Fibroblast of skin of right biceps (primary cell): ENCODE data around the gene FBF1.
"Not testable (repeated sequence)": the region's sequence is repeated elsewhere in the genome, so short reads cannot be mapped to it uniquely, and the experiment has no call there.

ENCODE experiments used
- DNase-seq: peaks from one replicate; pipeline ENCODE4 v3.0.0-alpha.2; 2013

The FBF1 gene, protein sequence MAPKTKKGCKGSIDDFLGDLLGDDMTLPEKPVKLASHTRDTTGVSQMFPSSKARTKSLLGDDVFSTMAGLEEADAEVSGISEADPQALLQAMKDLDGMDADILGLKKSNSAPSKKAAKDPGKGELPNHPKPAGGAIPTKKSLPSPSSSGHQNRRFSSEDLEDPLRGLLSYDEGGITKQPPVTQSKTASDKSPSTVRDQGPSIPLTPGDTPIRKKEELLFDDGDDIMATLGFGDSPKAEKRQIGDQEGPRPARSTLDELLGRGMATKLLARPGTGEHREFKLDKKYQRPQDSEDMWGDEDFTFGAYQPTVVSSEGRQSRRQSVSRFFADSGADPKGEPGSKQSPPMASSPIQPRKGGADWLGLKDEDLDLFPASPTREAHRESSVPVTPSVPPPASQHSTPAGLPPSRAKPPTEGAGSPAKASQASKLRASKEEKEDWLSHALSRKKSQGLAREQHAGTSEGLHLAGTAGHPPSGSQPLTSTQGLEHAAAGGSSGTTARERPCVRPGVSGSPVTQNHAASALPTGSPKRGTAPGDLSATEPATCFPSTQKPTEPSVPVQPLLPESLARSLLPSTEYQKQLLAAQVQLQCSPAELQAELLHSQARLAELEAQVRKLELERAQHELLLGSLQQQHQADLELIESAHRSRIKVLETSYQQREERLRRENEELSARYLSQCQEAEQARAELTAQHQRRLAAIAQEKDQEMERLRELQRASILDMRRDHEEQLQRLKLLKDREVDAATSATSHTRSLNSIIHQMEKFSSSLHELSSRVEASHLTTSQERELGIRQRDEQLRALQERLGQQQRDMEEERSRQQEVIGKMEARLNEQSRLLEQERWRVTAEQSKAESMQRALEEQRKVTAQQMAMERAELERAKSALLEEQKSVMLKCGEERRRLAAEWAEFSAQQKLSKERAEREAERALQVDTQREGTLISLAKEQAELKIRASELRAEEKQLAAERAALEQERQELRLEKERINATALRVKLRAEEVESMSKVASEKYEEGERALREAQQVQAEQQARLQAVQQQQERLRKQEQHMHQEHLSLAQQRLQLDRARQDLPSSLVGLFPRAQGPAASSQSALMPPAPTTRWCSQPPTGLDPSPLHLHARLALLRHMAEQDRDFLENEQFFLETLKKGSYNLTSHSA

GRCh38 chr17:75940727-75941441 is at the start of gene FBF1:
Gene FBF1 (minus strand): TSS chr17:75941042. CDS start chr17:75938149, 2,893 bp downstream.
- DNase-seq: peak; percentile 94

- no peak for DNase-seq
These were observed 46.2 kb upstream of the FBF1 start for GRCh38 chr17:75987041-75987440.

- DNase-seq: no peak
These were observed 45.1 kb upstream of the FBF1 start for GRCh38 chr17:75985986-75986385.

GRCh38 chr17:75983501-75984181 is 42.8 kb upstream of the FBF1 start:
- DNase-seq: peak; percentile 10

GRCh38 chr17:75981019-75981615 is 40.3 kb upstream of the FBF1 start:
- DNase-seq: no peak

DNA sequence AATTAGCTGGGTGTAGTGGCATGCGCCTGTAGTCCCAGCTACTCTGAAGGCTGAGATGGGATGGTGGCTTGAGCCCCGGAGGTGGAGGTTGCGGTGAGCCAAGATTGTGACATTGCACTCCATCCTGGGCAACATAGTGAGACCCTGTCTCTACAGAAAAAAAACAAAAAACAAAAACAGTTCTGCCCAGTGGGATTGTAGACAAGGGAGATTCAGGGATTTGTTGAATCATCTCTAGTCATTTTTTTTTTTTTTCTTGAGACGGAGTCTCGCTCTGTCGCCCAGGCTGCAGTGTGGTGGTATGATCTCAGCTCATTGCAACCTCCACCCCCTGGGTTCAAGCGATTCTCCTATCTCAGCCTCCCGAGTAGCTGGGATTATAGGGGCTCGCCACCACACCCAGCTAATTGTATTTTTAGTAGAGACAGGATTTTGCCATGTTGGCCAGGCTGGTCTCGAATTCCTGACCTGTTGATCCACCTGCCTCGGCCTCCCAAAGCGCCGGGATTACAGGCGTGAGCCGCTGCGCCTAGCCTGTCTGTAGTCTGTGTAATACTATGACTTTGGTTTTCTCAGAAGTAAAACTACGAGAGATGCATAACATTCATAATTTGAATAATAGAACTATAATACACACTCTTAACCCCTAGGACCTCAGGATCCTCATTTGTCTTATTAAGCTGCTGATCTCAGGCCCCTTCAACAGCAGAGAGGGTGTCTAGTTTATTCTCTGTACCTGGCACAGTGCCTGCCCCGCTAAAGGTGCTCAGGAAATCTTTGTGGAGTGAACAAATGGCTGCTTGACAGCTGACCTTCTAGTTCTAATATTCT is 39.6 kb upstream of the FBF1 start:
- DNase-seq: peak; percentile 21

DNA sequence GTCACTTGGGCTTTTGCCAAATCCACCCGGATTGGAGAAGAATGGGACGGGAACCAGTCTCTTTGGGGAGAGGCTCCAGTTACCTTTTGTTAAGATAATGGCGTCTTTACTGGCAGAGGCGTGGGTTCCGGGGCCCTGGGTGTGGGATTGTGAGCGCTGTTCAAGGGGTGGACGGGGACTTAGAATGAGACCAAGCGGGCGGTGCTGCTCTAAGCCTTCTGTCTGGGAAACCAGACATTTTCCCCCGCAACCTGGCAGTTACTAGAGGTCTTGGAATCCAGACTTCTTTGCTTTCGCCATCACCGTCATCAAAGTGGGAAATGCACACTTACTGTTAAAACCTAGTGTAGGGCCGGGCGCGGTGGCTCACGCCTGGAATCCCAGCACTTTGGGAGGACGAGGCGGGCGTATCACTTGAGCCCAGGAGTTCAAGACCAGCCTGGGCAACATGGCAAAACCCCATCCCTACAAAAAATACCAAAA is 38.9 kb upstream of the FBF1 start:
- DNase-seq: no peak

GRCh38 chr17:75978938-75979704 is 38.3 kb upstream of the FBF1 start, which contains the start of the genes ACOX1 and TEN1:
Gene ACOX1 (minus strand): TSS chr17:75979166. CDS start chr17:75979073, 93 bp downstream.
Gene TEN1 (plus strand): TSS chr17:75979240. CDS start chr17:75986193, 6,953 bp downstream.
- peak; percentile 98 for DNase-seq

DNA sequence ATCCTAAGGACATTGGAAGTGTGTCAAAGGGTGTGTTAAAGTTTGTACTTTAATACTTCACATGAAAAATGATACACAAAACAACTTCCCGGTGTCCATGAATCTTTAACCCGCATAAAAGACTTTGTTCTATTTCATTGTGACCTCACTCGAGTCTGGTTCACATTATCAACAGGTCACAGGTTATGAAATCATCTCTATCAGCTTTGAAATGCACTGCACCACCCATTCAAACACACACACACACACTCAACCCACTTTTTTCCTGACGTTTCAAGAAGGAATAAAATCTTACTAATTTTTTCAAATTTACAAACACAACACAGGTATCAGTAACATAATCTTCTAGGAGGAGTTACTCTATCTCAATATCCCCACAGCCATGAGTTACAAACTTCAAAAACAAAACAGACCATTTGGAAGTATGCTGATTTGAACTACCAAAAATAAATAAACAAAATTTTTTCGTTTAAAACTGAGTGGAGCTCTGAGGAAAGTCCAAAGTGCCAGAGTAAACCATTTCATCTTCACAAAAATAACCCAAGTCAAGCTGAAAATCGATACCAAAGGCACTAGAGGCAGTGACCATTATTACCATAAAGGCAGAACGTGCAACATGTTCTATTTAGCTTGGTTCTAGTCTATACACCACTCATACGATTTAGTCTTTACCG is 35.5 kb upstream of the FBF1 start:
- no peak for DNase-seq

DNA sequence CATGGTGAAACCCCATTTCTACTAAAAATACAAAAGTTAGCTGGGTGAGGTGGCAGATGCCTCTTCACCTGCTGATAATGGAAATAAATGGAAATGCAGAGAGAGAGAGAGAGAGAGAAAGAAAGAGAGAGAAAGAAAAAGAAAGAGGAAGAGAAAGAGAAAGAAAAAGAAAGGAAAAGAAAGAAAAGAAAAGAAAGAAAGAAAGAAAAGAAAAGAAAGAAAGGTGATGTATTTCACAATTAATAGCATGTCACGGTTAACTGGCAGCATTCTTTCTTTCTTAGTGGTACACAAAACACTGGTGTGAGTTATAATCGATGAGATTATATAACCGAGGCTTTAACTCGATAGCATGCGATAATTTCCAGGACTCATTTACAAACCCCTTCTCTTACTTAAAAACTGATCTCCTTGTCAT is 34.9 kb upstream of the FBF1 start:
- no peak for DNase-seq

GRCh38 chr17:75975187-75975586 is 34.3 kb upstream of the FBF1 start:
- not testable (repeated sequence) for DNase-seq

GRCh38 chr17:75970626-75971025 is 29.8 kb upstream of the FBF1 start:
- no peak for DNase-seq

- peak; percentile 9 for DNase-seq
These were observed 29.2 kb upstream of the FBF1 start for GRCh38 chr17:75970011-75970523.

DNA sequence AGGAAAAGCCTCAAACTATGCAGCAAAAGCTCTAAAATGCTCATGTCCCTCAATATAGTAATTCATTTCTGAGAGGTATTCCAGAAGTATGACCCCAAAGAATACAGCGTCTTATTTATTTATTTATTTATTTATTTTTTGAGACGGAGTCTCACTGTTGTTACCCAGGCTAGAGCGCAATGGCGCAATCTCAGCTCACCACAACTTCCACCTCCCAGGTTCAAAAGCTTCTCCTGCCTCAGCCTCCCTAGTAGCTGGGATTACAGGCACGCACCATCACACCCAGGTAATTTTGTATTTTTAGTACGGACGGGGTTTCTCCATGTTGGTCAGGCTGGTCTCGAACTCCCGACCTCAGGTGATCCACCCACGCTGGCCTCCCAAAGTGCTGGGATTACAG is 28.2 kb upstream of the FBF1 start:
- DNase-seq: not testable (repeated sequence)

DNA sequence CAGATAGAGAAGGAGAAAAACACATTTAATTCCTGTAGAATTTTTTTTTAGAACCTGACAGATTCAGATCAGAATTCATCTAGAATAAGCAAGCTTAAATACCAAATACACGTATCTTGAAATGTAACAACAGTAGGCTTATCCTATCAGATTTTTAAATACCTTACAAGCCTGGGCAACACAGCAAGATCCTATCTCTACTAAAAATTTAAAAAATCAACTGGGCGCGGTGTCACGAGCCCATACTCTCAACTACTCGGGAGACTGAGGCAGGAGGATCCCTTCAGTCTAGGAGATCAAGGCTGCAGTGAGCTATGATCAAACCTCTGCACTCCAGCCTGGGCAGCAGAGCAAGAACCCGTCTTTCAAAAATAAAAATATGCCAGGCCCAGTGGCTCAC is 24.6 kb upstream of the FBF1 start:
- no peak for DNase-seq

DNA sequence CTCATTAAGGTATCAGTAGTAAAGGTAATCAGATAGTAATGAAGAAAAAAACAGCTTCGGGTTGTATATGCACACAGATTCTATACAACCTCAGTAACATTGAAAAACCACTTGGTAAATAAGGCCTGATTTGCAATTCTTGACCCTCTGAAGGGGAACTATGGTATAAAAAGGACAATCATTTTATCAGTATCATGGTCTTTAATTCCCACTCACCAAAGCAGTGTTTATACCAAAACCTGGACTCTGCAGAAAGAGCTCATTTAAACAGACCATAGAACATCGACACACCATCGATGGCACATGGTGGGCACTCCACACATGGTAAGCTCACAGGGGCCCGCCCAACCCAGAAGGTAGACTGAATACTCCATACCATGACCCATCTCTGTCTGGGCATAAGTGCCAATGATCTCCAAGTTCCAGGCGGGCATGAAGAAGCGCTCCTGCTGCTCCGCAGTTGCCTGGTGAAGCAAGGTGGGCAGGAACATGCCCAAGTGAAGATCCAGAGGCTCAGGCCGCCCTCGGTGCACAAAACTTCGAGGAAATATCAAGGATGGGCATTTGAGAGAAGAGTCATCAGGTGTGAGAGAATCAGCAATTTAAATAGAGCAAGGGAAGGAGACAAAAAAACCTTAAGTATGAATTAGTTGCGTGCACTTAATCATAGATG is 19.1 kb upstream of the FBF1 start:
- DNase-seq: no peak

DNA sequence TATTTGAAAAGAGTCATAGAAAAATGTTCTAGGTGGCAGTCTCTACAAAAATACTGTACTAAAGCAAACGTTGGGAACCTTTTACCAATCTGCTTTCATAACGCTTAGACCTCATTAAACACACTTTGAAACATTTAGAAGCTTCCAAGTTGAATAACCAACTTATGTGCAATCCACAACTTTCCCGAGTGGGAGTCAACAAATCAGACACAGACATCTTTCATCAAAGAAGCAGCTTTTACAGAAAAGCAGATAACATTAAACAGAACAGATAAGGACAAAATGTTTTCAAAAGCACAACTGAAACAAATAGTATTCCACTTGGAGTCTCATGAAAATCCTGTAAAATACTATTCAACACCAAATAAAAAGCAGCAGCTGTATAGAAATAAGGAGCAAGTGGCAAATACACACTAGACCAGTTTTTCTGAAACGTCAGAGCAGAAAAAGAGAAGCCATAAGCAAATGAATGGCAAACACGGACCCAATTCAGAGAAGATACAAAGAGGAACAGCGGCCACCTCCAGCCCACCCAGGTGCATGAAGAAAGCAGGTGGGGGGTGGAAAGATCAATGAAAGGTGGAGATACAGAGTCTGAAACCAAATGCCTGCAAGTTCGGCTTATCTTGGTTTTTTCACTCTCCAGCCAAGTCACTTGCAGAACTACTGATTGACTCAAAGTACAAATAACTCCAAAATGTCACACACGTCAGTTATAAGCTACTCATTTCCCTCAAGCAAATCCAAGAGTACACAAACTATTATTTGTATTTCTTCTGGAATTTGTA is 18.4 kb upstream of the FBF1 start:
- DNase-seq: no peak
